GM19438 (cell line): ENCODE results near the gene RHEBL1.
"Not testable (repeated sequence)": the region's sequence is repeated elsewhere in the genome, so short reads cannot be mapped to it uniquely, and the experiment has no call there.

Experiments
- ATAC-seq: cut with Tn5 transposase; IDR thresholded peaks from one replicate; pipeline ENCODE4 v1.9.1; 2021; ENCODE audit warnings: low read depth; ENCODE audit not compliant: unreplicated experiment

The RHEBL1 gene

DNA sequence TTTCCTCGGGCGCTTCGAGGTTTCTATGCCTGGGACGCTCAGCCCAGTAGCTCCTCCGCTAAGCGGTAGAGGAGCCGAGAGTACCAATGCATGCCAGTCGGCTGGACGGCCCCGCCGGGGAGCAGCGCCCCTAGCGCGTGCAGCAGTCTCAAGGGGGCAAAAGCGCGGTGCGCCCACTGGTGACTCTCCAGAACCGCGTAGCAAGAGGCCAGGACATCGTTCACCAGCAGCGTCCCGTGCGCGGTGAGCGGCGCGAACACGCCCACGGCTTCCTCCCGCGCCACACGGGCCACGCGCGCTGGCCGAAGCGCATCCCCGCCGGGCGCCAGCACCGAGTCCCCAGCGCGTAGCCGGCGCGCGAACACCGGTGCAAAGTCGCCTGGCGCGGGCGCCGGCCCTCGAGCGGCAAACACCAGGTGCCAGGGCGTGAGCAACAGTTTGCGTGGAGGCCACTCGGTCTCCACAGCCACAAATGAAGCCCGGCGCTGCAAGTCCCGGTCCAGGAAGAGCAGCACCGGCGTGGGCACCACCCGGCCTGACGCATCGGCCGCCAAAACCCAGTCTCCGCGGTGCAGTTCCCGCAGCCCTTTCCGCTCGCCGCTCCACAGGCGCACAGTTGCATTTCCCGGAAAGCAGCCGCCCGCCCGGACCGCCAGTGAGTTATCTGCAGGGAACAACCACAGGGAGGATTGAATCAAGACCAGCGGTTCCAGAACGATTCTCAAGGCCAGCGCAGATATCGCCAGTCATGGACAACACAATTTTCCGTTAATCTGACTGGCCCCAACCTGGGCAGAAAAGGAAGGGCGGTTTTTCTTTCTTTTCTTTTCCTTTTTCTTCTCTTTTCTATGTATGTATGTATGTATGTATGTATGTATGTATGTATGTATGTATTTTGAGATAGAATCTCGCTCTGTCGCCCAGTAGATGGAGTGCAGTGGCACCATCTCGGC is 20.3 kb upstream of the RHEBL1 start:
- no peak for ATAC-seq

GRCh38 chr12:49088932-49089330 is 19.2 kb upstream of the RHEBL1 start:
- no peak for ATAC-seq

- no peak for ATAC-seq
Observed at GRCh38 chr12:49088150-49088931, 18.6 kb upstream of the RHEBL1 start.

GRCh38 chr12:49086116-49086515 is 16.3 kb upstream of the RHEBL1 start:
- no peak for ATAC-seq

DNA sequence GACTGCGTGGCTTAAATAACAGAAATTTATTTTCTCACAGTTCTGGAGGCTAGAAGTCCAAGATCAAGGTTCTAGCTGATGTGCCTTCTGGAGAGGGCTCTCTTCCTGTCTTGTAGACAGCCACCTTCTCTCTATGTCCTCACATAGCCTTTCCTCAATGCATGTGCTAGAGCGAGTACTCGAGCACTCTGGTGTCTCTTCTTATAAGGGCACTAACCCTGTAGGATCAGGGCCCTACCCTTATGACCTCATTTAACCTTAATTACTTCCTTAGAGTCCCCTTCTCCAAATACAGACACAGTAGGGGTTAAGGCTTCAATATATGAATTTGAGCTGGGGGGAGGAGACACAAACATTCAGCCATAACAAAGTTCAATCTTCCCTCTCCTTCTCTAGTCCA is 14.7 kb upstream of the RHEBL1 start:
- ATAC-seq = no peak

DNA sequence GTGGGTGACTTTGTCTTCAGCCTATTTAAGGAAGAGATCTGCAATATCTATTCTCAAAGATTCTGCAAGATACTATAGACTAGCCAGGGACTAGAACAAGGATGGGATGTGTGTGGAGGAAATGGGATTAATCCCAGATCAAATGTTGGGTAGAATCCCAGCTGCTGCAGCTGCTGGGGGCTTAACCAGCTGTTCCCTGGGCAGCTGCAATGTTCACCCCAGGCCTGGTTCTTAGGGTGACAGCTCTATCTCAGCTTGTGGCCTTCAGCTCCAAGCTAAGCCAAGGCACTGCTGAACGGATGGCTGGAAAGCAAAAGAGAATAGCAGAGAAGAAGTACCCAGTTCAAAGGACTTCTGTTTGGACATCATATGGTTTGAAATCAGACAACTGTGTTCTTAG is 10.0 kb upstream of the RHEBL1 start:
- ATAC-seq = no peak

GRCh38 chr12:49070971-49071370 is 1.2 kb upstream of the RHEBL1 start:
- ATAC-seq = no peak

GRCh38 chr12:49068879-49069506 is 786 bp downstream of the RHEBL1 start:
- ATAC-seq = no peak

- no peak for ATAC-seq
Observed at GRCh38 chr12:49066120-49066519, 3.7 kb downstream of the RHEBL1 start.

GRCh38 chr12:49064767-49065152 is 5.0 kb downstream of the RHEBL1 start:
- no peak for ATAC-seq

- ATAC-seq = not testable (repeated sequence)
Observed at GRCh38 chr12:49061916-49062315, 7.9 kb downstream of the RHEBL1 start.

- ATAC-seq = peak; percentile 0
Observed at GRCh38 chr12:49061157-49061650, 8.6 kb downstream of the RHEBL1 start.

DNA sequence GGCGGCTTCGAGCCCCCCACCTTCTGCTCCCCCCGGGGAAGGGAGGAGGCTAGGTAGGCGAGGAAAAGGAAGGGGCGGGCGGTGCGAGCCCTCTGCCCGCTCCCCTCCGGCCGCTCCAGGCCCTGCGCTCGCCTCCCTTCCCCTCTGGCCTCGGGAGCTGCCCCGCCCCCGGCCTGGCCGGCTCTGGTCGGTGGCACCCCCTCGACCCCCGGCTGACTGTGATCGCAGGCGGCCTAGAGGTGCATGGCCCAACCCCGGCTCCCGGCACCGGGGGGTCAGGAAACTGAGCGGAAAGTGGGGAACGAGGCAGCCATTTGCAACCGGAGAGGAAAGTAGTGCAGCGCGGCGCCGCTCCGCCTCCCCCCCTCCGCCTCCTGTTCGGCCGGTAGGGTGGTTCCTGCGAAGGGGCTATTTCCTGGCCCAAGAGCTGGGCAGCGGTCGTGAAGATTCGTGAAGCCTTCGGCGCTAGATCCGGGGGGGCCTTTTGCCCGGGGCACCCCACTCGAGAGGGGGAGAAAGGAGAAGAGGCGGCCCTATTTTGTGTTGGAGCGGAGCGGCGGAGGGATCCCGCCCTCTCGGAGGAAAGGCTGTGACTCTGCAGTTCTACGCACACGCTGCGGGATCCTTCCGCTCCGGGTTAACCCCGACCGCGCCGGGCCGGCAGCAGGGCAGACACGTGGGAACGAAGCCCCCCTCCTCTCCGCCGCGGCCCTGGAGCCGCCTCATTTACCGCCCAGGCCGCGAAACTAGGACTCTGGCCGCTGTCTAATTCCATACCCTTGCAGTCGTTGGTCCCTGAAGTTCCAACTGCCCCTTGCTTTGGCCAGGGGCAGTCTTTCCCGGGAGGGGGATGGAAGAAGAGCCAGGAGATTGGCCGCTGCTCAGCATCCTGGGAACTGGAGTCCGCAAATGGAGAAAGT is 9.3 kb downstream of the RHEBL1 start, which contains the start of gene KMT2D:
Gene KMT2D (minus strand): TSS at position 558 of the 920 bp plus-strand sequence. CDS start 5,470 bp downstream, outside the sequence.
- ATAC-seq = peak; percentile 43

DNA sequence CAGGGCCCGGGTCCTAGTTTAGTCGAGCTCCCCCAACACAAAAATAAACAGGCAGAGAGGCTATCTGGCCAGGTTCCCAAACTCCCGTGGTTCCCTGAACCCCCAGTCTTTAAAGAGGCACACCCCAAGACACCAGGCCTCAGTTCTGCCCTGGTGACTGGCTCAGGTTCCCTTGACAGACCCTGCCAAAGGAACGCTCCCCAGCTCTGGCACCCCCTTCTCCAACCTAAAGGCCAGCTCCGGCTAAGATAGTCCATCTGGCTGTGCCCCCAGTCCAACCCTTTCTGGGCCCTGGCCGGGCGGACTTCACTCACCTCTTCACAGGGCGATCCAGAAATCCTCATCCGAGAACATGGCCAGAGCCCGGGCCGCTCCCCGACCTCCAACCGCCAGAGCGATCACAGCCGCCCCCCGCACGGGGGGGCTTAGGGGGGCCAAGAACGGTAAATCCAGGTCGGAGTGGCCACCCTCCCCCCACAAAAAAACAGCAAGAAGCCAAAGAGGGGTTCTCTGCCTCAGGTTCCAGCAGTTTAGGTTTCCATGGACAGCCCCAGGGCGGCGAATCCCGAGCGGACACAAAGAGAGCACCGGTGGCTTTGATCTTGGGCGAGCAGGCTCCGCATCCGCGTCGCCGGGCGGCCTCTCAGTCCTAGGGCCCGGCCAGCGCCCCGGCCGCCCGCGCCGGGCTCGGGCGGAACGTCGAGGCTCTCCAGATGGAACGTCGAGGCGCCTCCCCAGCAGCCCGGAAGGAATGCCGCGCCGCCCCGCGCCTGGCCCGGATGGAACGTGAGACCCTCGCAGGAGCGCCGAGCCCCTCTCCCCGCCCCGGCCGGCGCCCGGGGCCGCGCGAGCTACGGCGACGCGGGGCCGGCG is 10.2 kb downstream of the RHEBL1 start:
- peak; percentile 5 for ATAC-seq

GRCh38 chr12:49059045-49059298 is 10.8 kb downstream of the RHEBL1 start:
- no peak for ATAC-seq

DNA sequence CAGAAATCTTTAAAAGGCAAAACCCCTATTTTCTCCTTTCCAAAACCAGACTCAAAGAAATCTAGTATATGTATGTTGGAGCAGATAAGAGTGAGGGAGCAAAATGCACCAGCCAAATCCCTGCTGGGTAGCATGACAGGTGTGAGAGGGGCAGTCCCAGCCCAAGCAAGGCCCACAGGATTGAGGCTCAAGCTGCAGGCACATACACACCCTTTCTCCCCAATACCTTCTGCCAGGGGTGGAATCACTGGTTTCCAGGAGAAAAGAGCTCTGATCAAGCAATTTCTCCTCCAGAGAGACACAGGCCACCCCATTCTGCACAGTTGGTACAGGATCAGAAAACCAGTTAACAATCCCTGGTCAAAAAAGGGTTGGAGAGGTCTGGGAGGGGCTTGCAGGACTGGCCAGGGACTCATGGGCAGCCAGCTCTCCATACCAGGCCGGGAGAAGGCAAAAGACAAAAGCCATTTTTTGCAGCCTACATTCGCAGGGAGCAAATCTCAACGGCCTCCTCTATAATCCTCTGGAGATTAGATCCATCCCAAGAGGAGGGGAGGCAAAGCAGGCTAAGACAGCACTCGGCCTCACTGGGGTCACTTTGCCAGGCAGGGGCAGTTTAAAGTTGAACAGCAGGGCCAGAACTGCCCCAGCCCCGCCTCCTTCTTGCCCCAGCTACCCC is 11.3 kb downstream of the RHEBL1 start:
- no peak for ATAC-seq

DNA sequence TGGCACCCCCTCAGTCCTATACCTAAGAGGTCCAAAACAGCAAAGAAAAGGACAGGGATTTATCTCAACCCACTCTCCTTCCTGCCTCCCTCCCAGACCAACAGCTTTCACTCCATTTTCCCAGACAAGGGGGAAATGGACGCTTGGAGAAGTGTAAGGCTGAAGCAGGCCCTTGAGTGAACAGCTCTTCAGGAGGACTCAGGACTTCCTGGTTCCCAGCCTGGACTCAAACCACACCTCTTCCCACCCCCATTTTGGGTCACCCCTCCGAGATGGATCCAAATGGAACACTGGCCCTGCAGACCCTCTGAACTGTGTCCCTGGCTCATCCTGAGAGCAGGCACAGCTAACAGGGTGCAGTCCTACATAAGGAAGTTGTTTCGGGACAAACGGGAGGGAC is 11.9 kb downstream of the RHEBL1 start:
- ATAC-seq = no peak

DNA sequence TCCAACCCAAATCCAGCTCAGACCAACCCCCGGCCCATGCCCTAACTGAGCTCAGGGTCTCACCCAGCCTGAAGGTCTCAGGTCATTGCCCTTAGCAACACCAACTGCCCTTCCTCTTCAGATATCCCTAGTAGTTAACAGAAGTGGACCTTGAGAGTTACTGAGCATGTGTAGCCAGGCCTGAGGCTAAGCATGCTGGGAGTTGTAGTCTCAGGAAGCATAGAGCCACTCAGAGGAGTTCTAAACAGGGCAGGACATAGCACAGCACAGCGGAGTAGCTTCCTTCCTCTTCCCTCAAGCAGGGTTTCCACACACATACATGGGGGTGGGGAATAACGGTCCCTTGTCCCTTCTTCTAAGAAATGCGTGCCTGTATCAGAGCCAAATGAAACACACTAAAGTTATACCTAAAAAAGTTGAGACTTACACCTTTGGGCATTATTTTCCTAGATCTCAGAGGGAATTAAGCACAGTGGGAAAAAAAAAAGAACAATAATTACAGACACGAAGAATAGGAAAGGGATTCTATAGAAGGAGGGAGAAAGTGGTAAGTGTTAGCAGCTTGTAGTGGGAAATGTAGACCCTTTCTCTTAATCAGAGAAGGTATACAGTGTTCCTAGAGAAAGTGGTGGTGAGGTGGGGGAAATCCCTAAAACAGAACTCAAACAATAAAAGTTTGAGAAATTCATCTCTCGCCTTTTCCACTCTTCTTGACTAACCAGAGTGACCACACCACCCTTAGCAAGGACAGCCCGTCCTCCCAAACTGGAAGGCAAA is 13.6 kb downstream of the RHEBL1 start:
- peak; percentile 65 for ATAC-seq
